RPMI7951 (cell line): ENCODE data around the gene ZNF169. TPM values are rescaled to one million over a fixed set of nuclear protein-coding genes. Genes with fewer than 3 reads are reported as not detected.
"Not testable (repeated sequence)": the region's sequence is repeated elsewhere in the genome, so short reads cannot be mapped to it uniquely, and the experiment has no call there.

ENCODE experiments used
- DNase-seq: peaks from one replicate; pipeline ENCODE4 v3.0.0-alpha.2; 2012; ENCODE audit warnings: low read depth
- total RNA-seq: library from RNA; depleted of rRNA; stranded (reverse); fragments of >200 nt; shearing (Covaris generic); gene quantifications from 2 replicates; pipeline ENCODE4 v1.2.3, GENCODE V29; 2014; rRNA removed

The ZNF169 gene
- 1.2 and 2.2 TPM in 2 replicates for total RNA-seq

DNA sequence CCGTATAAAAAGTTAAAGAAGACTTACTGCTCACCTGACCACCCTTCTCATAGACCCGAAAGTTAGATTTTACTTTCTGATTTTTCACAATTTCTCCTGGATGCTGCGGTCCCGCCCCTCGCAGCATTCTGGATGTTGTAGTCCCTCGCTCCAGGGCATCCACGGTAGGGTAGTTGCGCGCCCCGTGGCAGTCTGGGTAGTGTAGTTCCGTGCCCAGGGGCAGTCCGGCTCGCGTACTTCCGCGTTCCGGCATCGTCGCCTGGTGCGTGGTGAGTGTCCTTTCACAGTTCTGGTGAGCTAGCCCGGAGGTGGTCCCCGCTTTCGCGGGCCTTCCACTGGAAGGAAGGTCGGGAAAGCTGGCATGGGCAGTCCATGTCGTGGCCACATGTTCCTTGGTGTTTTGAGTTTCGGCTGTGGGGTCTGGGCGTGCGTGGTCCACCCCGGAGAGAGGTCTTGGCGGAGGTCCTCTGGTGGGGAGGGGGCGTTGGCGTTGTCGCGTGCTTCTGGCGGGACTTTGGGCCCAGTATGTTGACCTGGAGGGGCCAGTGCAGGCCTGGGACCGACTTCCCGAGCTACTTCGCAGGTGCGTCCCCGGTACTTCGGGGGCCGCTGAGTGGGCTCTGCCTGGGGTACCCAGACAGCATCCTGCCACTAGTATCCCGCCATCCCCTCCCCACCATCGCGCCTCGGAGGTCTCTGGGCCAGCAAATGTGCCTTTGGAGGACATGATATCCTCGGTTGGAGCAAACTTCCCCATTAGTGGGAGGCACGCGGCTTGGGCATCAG, at the start of gene ZNF169:
Gene ZNF169, plus strand, starts transcription at position 222 of the 786 bp plus-strand sequence. CDS start 19,515 bp downstream, outside the sequence.
- peak; percentile 87 for DNase-seq

DNA sequence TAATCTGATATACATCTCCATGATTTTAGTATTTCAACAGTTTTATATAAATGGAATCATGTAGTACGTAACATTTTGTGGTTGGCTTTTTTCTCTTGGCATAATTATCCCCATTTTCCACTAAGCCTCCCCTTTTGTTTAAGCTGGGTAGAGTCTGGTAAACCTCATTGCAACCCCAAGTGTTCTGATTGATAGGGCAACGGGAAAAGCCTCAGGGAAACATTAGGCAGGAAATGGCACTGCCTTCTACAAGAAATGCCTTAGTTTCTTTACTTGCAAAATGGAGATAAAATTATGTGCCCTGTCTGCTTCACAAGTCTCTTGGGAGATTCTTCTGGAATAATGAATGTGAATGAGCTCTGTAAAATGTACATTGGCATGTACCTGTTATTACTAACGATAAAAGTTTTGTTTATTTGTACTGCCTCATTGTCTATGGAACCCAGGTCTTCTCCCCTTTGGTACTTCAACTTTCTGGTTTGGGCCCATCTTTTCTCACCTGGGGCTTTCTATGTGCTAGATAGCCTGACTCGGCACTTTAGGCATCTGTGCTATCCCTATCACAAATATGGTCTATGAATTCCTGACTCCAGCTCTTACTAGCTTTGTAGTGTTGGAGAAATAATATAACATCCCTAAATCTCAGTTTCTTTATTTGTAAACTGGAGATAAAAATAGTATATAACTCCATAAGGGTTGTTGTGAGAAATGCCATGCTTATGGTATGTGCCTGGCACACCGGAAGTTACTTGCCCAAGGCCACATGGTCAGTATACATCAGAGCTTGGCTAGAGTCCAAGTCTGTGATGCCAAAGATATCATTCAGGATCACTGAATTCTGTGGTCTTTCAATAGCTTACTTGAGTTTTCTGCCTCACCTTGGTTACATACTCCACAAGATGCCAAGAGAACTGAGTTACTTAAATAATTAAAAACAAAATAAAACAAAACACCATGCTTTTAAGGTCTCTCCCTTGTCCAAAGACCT, 48.2 kb upstream of the ZNF169 start:
- DNase-seq: peak; percentile 31

DNA sequence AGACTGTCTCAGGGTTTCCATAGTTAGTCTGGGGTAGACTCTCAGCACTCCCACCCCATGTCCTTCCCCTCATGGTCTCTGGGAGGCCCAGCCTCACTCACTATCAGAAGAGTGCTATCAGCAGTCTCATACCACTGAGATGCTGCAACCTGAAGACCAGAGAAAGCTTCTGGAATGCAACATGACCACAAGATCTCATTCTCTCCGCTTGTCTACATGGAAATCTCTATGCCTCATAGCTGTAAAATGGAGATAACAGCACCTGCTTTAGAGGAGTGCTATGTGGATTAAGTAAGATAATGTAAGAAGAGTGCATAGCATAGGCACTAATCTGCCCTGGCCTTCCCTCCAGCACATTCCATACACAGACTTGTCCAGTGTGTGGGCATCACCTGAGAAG, 47.0 kb upstream of the ZNF169 start:
- peak; percentile 22 for DNase-seq

DNA sequence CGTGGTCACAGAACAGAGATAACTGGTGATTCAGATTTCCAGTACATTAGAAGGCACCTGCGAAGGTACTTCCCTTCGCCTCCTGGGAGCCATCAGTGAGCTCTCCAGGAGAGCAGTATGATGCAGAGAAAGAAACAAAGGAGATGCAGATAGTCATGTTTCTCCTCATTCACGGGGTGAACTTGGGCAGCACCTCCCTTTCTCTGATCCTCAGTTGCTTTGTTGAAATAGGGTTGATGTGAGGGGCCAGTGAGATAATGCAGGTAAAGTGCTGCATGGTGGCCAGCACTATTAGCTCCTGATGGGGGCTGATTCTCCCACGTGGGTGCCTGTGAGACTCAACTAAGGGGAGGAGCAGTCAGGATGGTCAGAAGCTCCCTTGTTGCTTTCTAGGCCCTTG, 46.6 kb upstream of the ZNF169 start:
- no peak for DNase-seq

DNA sequence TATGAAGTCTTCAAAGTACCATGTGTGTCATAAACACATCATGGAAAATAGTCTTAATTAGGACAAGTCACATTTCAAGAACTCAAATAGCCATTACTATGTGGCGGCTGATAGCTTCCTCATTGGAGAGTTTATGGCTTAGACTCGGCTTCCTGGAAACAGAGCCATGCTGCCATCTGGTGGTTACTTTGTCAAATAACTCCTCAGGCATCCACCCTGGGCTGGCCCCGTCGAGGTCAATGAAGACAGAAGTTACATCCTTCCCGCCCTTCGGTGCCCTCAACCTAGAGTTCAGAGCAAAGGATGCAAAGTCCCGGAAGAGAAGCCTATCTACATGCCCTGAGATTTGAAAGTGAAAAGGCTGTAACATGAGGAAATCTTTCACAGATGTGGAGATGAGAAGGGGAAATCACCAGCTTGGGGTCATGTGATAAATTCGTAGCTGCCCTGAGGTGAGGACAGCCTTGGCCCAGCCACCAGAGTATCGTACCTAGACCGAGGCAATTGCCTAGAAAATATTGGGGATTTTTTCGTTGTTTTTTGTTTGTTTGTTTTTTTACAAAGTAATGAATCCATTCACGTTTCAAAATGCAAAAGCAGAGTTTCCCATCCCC, 45.5 kb upstream of the ZNF169 start:
- peak; percentile 70 for DNase-seq

DNA sequence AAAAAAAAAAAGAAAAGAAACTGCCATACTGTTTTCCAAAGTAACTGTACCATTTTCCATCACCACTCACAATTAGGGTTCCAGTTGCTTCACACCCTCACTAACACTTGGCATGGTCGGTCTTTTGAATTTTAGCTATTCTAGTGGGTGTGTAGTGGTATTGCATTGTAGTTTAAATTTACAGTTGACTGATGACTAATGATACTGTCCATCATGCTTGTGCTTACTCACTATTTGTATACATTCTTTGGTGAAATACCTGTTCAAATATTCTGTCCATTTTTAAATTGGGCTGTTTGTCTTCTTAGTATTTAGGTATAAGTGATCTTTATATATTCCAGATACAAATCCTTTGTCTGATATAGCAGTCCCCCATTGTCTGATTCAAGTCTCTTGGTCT, 36.2 kb upstream of the ZNF169 start:
- no peak for DNase-seq

DNA sequence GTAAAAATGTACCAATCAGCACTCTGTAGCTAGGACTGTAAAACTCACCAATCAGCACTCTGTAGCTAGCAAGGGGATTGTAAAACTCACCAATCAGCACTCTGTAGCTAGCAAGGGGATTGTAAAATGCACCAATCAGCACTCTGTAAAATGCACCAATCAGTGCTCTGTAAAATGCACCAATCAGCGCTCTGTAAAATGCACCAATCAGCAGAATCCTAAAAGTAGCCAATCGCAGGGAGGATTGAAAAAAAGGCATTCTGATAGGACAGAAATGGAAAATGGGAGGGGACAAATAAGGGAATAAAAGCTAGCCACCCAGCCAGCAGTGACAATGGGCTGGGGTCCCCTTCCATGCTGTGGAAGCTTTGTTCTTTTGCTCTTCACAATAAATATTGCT, 33.7 kb upstream of the ZNF169 start:
- not testable (repeated sequence) for DNase-seq

DNA sequence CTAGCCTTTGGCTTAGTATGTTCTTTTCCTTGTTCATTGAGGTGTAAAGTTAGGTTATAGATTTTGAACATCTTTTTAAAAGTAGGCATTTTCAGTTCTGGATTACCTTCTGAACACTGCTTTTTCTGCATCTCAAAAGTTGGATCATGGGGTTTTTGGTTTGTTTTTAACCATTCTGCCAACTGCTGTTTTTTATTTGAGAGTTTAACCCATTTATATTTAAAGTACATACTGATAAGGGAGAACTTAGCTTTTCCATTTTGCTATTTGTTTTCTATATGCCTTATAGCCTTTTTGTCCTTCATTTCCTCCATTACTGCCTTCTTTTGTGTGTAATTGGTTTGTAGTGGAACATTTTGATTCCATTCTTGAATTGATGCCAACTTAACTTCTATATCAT, 30.5 kb upstream of the ZNF169 start:
- DNase-seq: no peak

DNA sequence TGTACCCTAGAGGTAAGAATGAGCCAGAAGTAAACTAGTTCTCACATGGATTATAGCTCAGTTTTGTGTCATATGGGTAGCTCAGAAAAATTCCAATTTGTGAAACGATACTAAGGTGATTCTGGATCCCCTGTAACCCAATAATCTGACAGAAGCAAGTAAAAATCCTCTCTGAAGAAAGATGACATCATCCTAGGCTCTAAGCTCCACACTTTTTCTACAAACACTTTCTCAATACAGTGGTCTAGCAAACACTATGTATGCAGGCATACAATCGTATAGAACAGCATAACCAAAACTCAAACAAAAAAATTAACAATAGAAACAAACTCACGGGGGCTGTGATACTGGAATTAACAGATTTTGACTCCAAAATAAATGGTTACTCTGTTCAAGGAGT, 26.7 kb upstream of the ZNF169 start:
- no peak for DNase-seq

DNA sequence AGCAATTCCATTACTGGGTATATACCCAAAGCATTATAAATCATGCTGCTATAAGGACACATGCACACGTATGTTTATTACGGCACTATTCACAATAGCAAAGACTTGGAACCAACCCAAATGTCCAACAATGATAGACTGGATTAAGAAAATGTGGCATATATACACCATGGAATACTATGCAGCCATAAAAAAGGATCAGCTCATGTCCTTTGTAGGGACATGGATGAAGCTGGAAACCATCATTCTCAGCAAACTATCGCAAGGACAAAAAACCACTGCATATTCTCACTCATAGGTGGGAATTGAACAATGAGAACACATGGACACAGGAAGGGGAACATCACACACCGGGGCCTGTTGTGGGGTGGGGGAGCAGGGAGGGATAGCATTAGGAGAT, 18.0 kb upstream of the ZNF169 start:
- not testable (repeated sequence) for DNase-seq

DNA sequence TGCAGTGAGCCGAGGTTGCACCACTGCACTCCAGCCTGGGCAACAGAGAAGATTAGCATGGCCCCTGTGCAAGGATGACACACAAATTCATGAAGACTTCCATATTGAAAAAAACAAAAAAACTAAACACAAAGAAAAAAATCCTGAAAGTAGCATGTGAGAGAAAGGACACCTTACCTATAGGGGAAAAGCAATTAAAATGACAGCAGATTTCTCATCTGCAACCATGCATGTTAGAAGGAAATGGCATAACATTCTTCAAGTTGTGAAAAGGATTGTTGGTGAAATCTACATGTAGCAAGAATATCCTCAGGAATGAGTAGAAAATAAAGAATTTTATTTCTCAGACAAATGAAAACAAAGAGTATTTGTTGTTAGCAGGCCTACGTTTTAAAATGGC, 13.4 kb upstream of the ZNF169 start:
- DNase-seq: no peak

DNA sequence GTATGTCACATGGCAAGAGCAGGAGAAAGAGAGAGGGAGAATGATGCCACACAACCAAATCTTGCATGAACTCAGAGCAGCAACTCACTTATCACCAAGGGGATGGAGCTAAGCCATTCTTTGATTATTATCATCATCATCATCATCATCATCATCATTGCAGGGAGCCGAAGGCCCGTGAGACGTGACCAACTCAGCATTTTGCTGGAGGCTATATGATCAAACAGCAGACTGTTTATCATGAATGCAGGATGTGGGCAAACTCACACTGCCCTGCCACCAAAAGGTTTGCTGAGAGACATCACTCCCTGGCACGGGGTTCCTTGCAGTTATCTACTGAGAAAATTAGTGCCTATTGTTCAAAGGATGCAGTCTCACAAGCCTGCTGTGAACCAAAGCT, 8.6 kb upstream of the ZNF169 start:
- DNase-seq: peak; percentile 45

DNA sequence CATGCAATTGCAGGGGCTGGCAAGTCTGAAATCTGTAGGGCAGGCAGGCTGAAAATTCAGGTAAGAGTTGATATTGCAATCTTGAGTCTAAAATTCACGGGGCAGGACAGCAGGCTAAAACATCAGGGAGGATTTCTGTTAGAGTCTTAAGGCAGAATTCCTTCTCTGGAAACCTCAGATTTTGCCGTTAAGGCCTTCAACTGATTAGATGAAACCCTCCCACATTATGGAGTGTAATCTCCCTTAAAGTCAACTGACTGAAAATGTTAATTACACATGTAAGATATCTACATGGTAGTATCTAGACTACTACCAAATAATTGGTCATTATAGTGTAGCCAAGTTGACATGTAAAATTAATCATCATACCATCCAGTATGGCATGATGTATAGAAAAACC, 3.1 kb upstream of the ZNF169 start:
- no peak for DNase-seq

DNA sequence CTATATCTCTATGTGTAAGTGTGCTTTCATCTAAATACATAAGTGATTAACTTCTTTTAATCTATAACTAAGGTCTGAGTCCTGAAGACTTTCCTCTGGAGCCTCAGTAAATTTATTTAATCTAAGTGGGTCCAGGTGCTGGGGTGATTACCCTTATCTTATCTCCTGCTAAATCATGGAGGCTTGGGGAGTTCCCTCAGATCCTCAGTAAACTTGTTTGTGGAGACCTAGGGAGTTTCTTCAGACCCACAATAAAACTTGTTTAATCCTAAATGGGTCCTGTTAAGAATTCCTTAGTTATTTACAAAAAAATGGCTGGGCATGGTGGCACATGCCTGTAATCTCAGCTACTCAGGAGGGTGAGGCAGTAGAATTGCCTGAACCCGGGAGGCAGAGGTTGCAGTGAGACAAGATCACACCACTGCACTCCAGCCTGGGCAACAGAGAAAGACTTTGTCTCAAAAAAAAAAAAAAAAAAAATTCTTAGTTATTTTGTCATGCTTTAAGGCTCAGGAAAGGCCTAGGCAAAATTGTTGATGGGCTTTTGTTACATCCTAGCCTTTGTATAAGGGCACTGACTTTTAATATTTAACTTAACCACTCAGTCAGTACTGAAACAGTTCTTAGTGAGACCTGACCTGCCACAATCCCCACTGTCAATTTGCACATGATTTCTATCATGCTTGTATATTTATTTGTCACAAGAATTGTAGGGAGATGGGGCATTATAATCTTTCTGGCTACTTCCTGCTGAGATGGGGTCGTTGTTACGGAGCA, 6.7 kb downstream of the ZNF169 start:
- not testable (repeated sequence) for DNase-seq

DNA sequence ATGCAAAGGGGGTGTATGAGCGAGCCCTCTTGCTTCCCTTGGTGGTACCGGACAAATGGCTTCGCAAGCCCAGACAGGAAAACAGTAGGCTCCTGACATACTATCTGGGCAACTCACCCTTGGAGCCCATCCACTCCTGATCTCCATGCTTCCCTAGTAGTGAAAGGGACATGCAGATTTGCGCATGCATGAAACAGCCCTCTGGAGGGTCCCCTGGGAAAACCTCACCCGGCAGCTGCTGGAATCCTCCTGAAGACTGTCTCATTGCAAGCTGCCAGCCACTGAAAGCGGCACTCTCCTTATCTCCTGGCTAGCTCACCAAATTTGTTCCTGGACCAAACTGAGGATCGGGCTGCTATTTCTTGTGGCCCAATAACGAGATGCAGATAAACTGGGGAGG, 10.2 kb downstream of the ZNF169 start:
- no peak for DNase-seq

DNA sequence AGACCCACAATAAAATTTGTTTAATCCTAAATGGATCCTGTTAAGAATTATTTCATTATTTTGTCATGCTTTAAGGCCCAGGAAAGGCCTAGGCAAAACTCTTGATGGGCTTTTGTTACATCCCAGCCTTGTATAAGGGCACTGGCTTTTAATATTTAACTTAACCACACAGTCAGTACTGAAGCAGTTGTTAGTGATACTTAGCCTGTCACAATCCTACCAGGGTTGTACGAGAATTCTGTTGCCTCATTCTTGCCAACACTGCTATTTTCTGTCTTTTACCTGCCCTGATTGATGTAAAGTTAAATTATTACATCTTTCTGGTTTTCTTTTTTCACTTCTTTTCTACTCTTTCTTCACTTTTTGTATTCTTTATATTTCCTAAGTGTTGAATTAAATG, 10.9 kb downstream of the ZNF169 start:
- DNase-seq: no peak

DNA sequence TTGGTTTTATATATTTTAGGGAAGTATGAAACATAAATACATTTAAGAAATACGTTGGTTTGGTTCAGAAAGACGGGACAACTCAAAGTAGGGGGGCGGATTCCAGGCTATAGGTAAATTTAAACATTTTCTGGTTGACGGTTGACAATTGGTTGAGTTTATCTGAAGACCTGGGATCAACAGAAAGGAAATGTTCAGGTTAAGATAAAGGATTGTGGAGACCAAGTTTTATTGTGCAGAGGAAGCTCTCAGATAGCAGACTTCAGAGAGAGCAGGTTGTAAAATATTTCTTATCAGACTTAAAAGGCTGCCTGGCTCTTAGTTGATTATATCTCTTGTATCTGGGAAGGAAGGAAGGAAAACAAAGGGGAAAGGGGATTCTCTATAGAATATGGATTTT, 17.9 kb downstream of the ZNF169 start:
- not testable (repeated sequence) for DNase-seq

DNA sequence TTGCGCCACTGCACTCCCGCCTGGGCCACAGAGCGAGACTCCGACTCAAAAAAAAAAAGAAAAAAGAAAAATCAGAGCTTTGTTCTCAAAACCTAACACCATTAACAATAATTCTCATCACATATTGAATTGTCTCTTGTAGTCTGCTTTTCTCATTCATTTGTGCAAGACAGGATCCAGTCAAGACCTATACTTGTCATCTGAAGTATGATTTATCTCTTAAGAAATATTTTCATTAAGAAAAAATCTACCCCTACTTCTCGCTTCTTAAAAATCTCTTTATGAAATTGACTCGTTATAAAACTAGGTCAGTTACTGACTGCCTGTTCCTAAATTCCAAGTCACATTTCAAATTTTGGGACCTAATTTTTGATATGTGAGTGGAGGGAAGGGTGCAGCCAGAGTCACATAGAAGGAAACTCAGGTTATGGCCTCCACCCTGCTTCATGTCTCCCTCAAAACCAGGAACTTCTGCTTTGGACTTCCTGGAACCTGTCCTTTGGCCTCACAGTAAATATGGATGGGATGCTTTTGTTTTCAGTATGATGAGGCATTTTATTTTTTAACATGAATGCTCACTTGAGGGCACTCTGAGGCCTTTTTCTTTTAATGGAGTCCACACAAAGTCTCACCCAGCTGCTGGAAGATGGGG, 18.9 kb downstream of the ZNF169 start:
- DNase-seq: no peak

DNA sequence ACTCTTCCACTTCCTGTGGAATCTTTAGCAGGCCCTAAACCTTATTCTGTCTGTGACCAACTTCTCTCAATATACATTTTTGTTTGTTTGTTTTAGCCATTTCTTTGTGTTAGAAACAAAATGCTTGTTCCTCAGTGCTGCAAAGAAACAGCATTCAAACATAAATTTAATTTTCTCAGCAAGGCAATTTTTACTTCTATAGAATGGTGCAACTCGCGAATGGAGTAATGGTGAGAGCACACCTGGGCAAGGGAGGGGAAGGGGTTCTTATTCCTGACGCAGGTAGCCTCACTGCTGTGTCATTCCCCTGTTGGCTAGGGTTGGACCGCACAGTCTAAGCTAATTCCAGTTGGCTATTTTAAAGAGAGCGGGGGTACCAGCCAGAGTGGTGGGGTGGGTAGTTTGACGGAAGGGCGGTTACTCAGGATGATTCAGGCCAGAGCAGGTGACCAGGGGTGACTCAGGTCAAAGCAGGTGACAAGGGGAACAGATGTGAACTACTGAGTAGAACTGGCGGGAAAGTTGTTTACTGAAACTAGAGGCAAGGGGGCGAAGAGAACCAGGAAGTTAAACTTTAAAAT, 21.4 kb downstream of the ZNF169 start:
- no peak for DNase-seq

DNA sequence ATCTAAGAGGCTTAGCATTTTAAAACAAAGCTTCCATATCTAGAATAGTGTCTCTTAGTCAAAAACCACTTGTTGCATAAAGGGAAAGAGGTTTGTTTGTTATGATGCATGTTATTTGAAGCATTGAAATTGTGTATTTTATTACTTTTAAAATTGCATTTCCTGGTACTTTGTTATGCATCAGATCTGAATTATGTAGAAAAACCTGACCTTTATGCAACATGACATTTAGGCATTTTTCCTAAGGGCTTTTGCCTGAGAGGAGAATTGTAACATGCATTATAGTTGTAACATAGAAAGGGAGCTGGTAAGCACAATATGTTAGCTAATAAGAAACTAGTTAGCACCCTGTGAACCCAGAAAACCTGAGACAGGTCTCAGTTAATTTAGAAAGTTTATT, 22.0 kb downstream of the ZNF169 start:
- DNase-seq: no peak

DNA sequence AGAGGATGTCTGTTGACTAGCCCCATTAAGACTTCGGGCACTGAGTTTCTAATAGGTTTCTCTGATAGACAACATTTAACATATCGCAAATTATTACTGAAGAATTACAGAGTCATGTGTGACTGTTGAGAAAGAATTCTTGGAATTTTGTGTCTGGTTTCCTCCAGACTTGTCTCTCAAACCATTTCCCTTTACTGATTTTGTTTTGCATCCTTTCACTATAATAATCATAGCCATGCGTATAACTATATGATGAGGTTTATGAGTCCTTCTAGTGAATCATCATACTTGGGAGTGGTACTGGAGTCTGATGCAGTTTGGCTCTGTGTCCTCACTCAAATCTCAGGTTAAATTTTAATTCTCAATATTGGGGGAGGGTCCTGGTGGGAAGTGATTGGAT, 27.0 kb downstream of the ZNF169 start:
- no peak for DNase-seq
